GM19372 (cell line): ENCODE measurements around the gene CCDC87.
"Not testable (repeated sequence)": the region's sequence is repeated elsewhere in the genome, so short reads cannot be mapped to it uniquely, and the experiment has no call there.

Experiments
- ATAC-seq: cut with Tn5 transposase; IDR thresholded peaks from one replicate; pipeline ENCODE4 v1.9.1; 2021; ENCODE audit warnings: mild to moderate bottlenecking, low read depth, moderate library complexity; ENCODE audit not compliant: unreplicated experiment

The CCDC87 gene, protein sequence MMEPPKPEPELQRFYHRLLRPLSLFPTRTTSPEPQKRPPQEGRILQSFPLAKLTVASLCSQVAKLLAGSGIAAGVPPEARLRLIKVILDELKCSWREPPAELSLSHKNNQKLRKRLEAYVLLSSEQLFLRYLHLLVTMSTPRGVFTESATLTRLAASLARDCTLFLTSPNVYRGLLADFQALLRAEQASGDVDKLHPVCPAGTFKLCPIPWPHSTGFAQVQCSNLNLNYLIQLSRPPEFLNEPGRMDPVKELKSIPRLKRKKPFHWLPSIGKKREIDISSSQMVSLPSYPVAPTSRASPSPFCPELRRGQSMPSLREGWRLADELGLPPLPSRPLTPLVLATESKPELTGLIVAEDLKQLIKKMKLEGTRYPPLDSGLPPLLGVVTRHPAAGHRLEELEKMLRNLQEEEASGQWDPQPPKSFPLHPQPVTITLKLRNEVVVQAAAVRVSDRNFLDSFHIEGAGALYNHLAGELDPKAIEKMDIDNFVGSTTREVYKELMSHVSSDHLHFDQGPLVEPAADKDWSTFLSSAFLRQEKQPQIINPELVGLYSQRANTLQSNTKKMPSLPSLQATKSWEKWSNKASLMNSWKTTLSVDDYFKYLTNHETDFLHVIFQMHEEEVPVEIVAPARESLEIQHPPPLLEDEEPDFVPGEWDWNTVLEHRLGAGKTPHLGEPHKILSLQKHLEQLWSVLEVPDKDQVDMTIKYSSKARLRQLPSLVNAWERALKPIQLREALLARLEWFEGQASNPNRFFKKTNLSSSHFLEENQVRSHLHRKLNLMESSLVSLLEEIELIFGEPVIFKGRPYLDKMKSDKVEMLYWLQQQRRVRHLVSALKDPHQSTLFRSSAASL

DNA sequence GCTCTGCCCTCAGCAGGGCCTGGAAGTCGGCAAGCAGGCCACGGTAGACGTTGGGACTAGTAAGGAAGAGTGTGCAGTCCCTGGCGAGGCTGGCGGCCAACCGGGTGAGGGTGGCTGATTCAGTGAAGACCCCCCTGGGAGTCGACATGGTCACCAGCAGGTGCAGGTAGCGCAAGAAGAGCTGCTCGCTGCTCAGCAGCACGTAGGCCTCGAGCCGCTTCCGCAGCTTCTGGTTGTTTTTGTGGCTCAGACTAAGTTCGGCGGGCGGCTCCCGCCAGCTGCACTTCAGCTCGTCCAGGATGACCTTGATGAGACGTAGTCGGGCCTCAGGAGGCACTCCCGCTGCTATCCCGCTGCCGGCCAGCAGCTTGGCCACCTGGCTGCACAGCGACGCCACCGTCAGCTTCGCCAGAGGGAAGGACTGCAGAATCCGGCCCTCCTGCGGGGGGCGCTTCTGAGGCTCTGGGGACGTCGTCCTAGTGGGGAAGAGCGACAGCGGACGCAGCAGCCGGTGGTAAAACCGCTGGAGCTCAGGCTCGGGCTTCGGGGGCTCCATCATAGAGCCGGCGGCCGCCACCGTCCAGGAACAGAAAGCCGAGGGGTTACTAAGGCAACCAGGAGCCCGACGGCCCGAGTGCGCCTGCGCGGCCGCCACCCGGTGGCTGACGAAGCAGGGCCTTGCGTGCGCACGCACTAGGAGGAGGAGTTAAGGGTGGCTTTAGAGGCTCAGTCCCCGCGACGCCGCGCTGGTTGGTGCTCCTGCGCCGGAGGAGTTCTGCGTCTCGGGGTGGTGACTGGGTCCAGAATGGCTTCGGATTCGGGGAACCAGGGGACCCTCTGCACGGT lies at the start of gene CCDC87, which contains the start of gene CCS:
TSS of gene CCDC87 (minus strand) at position 607 of the 846 bp plus-strand sequence. CDS start at position 559, 48 bp downstream.
TSS of gene CCS (plus strand) at position 729 of the 846 bp plus-strand sequence. CDS start at position 806, 77 bp downstream.
- ATAC-seq, result peak; percentile 91

DNA sequence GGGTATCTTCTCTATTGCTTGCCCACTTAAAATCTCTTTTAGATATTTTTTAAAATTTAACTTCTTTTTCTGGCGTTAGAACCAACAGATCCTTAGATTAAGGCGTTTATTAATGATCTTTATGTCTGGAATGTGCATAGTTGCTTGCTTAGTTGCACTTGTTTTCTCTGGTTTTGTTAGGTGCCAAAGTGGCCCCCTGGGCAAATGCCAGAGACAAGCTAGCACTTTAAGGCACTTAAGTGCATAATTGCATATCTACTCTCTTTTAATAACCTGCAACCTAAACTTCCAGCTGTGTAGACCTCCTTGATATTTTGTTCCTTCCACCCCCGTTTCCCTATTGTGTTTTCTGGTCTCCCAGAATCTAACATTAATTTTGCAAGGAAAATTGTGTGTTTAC lies 49.0 kb upstream of the CCDC87 start:
- no peak for ATAC-seq

DNA sequence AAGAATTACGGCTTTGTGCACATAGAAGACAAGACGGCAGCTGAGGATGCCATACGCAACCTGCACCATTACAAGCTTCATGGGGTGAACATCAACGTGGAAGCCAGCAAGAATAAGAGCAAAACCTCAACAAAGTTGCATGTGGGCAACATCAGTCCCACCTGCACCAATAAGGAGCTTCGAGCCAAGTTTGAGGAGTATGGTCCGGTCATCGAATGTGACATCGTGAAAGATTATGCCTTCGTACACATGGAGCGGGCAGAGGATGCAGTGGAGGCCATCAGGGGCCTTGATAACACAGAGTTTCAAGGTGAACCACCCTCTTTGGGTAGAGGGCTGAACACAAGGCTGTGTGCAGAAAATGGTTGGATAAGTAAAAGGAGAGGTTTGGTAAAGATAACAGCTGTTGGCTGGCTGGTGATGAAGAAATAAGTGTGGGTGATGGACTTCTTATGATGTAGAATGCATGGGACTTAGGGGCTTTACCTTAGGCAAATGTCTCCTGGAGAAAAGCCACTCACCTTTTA lies 47.0 kb upstream of the CCDC87 start:
- ATAC-seq, result not testable (repeated sequence)

DNA sequence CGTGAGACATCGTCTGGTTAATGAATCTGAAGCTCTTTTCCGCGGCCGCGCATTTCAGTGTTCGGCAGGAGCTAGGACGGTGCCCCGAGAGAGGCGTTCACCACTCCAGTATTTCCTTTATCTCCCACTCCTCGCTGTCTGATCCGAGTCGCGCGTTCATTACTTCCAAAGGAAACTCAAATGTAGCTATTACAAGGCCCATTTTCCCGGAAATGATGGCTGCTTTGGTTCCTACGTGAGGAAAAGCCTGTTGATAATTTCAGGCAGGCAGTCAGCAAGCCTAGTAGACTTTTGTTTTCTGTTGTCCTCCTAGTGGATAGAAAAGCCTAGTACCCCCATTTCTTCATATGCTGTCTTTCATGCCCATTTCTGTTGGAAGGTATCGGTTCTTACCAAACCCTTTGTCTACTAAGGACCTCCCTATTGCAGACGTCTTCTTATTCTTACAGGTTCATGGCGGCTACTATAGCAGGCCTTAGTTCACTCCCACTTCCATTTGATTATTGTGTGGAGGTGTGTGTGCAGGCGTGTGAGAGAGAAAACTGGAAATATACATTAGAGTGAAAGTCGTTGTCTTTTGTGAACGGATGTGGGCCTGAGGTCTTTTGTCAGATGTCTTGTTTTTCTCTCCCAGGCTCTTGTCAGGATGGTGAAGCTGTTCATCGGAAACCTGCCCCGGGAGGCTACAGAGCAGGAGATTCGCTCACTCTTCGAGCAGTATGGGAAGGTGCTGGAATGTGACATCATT lies 46.4 kb upstream of the CCDC87 start:
- ATAC-seq, result no peak

DNA sequence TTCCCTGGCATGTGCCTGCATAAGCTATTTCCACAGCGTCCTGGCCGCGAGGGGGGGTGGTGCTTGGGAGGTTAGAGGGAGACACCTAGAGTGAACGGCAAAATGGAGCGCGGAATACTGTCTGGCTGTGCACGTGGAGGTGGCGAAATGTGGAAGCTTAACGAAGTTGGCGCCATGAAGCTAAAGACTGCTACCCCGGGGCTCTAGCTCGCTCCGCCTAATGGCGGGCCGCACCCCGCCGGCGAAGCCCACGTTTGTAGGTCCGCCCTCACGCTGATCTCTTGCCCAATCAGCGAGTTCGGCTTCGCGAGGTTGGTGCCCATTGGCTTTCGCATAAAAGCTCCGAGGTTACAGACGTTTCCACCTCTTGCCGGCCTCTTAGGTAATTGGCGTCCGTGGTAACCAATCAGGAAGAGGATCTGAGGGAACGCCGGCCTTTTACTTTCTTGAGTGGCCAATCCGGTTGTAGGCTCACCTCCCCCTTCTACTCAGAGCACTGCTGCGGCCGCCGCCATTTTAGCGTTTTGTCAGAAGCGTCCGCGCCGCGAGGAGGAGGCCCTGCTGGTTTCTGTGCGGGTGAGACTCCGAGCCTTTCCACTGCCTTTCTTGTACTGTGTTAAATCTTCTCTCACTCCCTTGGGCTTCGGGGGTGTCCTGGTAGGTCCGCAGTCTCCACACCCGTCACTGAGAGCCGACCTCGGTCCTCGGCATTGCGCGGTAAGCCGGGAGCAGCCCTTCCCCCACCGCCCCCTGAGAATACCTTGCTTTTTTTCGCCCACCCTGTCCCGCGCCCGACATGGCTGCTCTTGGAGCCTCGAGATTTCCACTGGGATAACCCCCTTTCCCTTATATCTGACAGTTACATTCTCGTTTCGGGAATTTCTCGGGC lies 45.6 kb upstream of the CCDC87 start, which contains the start of gene RBM4:
TSS of gene RBM4 (plus strand) at position 527 of the 889 bp plus-strand sequence. CDS start 1,009 bp downstream, outside the sequence.
- ATAC-seq, result peak; percentile 95

DNA sequence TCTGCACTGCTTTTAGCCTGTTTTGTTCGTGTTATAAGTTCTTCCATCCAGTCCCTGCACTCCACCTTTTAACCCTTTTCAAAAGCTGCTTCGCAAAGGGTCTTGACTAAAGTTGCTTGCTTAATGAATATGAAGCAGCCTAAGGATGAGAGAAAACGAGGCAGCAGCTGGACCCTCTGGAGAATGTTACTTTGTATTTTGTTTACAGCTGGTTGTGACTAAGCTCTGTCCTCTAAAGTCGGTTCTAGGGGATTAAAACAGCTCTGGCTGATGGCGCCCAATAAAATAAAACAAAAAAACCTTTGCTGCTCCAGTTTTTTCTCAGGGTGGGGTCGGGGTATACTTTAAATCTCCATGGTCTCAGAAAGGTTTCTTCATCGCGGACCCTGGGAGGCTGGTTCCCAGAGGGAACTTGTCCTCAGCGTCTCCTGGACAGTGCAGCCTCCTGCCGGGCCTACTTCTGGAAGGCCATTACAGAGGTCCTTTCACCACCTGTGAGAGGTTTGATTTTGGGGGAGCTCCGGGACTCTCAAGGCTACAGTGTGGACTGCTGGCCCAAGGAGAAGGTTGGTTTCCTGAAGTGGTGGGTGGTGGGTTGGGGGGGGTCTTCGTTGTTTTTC lies 44.8 kb upstream of the CCDC87 start:
- ATAC-seq, result no peak

DNA sequence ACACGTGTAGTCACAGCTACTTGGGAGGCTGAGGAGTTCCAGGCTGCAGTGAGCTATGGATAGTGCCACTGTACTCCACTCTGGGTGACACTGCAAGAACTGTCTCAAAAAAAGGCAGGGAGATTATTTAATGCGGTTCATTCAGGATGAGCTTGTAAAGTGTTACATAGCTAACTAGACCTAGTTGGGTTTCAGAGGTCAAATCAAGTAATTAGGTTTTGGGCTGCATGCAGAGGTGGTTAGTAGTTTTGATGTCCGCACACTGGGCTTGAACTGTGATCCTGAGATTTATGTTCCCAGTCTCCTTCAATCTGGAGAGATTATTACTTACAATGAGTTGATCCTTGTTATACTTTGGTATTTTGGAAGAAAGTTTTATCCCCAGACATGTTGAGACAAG lies 43.5 kb upstream of the CCDC87 start:
- no peak for ATAC-seq

DNA sequence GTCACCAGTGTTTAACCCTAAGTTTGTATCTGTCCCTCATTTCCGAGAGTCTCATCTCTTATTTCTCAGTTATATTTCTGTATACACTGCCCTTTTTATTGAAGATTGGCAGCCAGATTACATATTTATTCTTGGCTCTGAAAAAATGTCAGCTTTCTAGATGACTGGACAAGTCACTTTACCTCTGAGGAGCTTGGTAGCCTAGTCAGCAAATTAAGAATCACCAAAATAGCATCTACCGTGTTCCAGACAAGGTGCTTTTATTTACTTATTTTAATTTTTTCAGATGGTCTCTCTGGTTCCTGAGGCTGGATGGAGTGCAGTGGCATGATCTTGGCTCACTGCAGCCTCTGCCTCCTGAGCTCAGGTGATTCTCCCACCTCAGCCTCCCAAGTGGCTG lies 40.1 kb upstream of the CCDC87 start:
- no peak for ATAC-seq

DNA sequence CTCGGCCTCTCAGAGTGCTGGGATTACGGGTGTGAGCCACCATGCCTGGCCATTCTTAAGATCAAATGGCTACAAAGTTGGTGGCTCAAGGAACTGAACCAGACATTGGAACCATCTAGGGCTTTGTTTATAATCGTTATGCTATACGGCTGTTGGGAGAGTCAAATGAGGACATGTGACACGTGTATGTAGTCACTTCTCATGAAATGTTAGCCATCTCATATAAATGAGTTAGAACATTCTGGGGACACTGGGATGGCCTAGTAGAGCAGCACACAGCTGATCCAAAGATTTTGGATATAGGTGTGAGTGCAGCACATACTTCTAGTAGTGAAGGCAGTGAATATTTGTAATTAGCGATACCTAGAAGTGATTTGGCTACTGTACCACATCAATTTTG lies 39.0 kb upstream of the CCDC87 start:
- no peak for ATAC-seq

DNA sequence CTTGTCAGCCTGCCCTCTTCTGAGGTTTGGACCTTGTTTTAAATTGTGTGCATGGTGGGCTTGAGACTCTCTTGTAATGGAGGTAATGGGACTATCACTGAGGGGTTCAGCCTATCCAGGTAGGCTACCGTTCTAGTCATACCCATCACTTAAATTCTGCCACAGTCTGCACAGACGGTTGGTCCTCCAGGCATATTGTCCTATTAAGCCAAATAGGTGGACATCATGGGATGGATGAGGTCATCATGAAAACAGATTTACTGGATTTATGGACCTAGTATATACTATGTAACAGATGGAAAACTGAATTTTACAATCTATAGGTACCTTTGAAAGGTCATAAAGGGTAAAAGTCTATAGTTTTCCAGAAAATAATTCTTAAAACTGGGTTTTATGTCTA lies 36.5 kb upstream of the CCDC87 start:
- no peak for ATAC-seq

DNA sequence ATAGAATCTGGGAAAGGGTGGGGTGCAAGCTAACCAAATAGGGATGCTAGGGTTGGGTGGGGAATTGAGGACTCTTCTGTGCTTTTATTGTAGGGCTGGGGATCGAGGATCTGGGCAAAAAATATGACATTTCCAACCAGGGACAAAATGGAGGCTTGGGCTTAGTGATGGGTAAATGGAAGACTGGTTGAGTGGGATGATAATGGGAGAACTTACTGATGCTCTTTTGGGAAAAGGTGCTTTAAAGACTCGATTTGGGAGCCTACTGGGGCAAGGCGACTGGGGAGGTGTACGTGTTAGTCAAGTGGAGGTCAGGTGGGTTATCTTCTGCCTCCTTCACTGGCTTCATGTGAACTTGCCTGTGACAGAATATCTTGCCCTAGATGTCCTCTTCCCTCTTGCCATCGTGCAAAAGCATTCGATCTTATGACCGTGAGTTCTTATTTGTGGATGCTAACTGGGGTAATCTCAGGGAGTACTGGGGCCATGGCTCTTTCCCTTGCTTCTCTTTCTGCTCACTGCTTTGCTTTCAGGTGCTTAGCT lies 35.3 kb upstream of the CCDC87 start:
- ATAC-seq, result no peak

DNA sequence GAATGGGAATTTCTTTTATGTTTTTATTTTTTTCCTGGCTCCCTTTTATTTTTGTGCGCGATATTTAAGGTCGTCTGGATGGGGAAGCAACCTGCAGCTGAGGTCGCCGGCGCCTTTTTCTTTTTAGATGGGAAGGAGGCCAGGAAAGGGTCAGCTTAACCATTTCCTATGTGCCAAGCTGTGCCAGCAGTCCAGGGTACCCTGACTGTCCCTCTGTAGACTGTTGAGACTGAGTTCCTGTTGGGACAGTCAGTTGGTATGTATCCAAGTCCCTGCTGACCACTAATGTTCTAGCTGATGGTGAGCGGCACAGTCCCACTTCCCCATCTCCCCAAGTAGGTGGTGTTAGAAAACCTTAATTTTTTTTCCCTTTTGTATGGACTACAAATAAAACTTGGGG lies 34.1 kb upstream of the CCDC87 start:
- no peak for ATAC-seq

DNA sequence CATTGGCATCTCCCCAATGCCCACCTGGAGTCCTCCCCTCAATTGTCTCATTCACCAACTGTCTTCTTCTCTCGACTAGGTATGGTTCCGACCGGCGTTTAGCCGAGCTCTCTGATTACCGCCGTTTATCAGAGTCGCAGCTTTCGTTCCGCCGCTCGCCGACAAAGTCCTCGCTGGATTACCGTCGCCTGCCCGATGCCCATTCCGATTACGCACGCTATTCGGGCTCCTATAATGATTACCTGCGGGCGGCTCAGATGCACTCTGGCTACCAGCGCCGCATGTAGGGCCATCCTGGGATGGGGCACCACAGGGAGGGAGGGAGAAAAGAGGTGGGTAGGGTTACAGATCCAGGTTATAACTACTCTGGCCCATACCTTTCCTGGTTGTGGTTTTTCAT lies 33.5 kb upstream of the CCDC87 start:
- ATAC-seq, result no peak

DNA sequence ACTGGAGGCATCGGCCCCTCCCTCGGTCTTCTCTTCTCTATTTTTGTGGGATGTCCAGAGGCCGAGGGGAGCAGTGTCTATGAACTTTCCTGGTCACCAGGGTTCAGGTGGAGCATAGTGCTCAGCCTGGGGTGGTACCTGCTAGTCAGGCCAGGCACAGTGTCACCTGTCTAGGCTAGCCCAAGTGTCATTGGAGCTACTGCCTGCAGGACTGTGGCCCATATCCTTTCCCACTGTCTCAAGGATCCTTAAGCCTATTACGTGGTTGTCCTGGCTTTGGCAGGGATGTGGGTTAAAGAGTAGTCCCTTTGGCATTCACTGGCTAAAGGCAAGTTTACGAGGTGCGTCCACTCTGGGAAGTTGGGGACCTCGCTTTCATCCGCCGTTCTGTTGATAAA lies 32.9 kb upstream of the CCDC87 start:
- ATAC-seq, result no peak

DNA sequence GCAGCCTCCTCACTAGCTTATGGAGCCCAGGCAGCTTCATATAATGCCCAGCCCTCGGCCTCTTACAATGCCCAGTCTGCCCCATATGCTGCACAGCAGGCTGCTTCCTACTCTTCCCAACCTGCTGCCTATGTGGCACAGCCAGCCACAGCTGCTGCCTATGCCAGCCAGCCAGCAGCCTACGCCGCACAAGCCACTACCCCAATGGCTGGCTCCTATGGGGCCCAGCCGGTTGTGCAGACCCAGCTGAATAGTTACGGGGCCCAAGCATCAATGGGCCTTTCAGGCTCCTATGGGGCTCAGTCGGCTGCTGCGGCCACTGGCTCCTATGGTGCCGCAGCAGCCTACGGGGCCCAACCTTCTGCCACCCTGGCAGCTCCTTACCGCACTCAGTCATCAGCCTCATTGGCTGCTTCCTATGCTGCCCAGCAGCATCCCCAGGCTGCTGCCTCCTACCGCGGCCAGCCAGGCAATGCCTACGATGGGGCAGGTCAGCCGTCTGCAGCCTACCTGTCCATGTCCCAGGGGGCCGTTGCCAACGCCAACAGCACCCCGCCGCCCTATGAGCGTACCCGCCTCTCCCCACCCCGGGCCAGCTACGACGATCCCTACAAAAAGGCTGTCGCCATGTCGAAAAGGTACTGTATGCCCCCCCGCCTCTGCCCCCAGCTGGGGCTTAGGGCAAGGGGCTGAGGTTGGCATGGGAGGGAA lies 32.3 kb upstream of the CCDC87 start:
- no peak for ATAC-seq

DNA sequence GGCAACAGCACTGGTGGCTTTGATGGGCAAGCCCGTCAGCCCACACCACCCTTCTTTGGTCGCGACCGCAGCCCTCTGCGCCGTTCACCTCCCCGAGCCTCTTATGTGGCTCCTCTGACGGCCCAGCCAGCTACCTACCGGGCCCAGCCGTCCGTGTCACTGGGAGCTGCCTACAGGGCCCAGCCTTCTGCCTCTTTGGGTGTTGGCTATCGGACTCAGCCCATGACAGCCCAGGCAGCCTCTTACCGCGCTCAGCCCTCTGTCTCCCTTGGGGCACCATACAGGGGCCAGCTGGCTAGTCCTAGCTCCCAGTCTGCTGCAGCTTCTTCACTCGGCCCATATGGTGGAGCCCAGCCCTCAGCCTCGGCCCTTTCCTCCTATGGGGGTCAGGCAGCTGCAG lies 31.6 kb upstream of the CCDC87 start:
- ATAC-seq, result no peak

DNA sequence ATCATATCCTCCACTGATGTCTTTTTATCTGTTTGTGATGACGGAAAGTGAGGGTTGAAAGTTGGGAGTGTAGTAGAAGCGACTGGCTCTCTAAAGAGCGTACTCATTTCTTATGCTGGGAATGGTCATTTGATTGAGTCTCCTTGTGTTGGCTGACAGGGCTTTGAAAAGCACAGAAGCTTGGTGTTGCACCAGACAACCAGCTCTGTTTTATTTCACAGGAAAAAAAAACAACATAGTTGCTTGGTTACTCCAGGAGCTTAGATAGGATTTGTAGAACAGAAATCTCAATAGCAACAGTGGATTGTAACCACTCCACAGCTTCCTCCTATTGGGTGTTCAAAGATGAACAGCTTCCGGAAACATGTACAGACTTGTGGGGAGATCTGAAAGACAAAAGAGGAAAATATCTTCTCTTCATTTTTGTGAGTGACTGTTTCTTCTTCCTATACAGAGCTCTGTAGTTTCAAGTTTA lies 26.3 kb upstream of the CCDC87 start:
- no peak for ATAC-seq
